Measurements from ENCODE around the gene ADAP1. TPM values are rescaled to one million over a fixed set of nuclear protein-coding genes. Genes with fewer than 3 reads are reported as not detected.
"Not testable (repeated sequence)": the region's sequence is repeated elsewhere in the genome, so short reads cannot be mapped to it uniquely, and the experiment has no call there.

The ADAP1 gene
- total RNA-seq, 2 experiments from 2014 or later, result 14.1 to 16.1 TPM

DNA sequence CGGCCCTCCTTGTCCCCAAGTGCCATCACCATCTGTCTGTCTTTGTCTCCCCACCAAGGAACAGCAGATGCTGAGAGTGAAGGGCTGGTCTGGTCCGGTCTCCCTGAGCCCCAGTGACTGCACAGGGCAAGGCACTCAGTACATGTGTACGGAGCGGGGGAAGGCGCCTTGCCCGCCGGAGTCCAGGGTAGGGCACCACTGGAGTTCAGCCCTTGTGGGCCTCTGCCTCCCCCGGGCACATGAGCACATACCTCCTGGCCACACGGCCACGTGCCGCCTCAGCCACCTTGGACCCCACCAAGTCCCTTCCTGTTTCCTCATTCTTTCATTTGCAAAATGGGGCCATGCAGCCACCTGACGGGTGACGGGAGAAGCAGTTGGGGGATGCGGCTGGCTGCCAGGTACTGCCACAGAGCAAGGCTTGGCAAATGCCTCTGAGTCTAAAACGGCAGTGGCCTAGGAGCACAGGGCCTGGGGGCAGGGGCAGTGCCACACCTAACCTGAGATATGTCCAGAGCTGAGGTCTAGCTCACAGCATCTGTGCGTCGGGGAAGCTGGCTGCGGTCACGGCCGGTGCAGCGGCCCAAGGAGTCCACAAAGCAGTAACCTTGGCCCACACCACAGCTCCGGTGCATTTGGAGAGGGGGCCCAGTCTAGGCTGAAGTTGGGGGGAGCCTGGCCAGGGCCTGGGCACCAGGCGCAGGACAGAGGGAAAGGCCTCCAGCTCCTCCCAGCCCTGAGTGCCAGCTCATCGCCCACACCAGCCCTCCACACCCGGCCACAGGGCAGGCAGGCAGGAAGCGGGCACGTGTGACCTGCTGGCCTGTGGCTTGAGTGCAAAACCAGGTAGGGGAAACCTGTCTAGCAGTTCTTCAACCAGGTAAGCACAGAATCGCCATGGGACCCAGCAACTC is 5.2 kb downstream of the ADAP1 start:
- intact Hi-C loops (cut with micrococcal nuclease), result no loop called here
- Mint-ChIP-seq H3K36me3 (no peaks in the 10 kb centered on the region), H3K9me3 (no peaks in the 10 kb centered on the region), H3K4me3 (no peak overlapping the region), H3K27me3 (peaks cover 2% of the 10 kb centered on the region), H3K4me1 (ENCODE audit: low read depth) (peaks cover 7% of the 10 kb centered on the region), H3K27ac (no peak overlapping the region)
- POLR2A ChIA-PET, result no interaction called here
- CTCF ChIA-PET, result interaction anchor here (1.2 kb wide), 1 partner anchor 39 kb away, joined by 3 read pairs; no protein-coding TSS in a partner anchor
- DNase-seq, result no peak

DNA sequence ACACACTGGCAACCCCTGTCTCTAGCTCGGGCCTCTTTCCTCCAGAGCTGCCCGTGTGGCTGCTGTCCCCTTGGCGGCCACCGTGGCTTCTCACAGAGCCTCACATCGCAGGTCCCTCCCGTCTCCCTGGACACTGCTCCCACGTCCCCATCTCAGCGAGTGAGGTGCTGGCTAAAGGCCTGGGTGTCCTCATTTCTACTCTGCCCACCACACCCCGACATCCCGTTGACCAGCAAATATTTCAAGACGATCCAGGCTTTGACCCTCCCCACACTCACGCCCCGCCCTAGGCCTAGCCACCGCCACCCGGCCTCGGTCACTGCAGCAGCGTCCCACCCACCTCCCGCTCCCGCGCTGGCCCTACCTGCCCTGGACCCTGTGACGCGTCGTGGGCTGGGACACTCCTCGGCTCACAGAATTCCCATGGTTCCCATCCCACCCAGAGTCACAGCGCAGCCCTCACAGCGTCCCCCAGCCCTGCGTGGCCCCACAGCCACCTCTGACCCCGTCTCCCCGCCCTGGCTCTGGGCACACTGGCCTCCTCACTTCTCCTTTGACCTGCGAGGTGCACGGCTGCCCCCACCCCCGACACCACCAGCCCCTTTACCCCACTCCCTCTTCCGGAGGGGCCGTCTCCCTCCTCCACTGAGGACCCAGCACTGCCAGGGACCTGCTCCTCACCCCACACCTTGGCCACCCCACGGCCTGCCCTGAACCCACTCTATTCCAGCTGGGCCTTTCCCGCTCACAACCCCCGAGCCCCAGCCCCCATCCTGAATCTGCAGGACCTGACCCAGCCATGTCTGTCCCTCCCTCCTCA is 6.9 kb downstream of the ADAP1 start:
- POLR2A ChIA-PET, result no interaction called here
- CTCF ChIA-PET, result no interaction called here
- Mint-ChIP-seq H3K27ac (no peak overlapping the region), H3K9me3 (no peaks in the 10 kb centered on the region), H3K4me3 (no peak overlapping the region), H3K4me1 (ENCODE audit: low read depth) (peaks cover 7% of the 10 kb centered on the region), H3K27me3 (peaks cover 2% of the 10 kb centered on the region), H3K36me3 (no peaks in the 10 kb centered on the region)
- DNase-seq, result no peak
- intact Hi-C loops (cut with micrococcal nuclease), result no loop called here

GRCh38 chr7:946256-946996 is 8.1 kb downstream of the ADAP1 start:
- ChIA-PET POLR2A (no interaction called here), CTCF (no interaction called here)
- Mint-ChIP-seq H3K4me3 (no peak overlapping the region), H3K36me3 (no peaks in the 10 kb centered on the region), H3K4me1 (ENCODE audit: low read depth) (peaks cover 12% of the 10 kb centered on the region), H3K27ac (no peak overlapping the region), H3K9me3 (no peaks in the 10 kb centered on the region), H3K27me3 (peaks cover 2% of the 10 kb centered on the region)
- DNase-seq, result no peak
- intact Hi-C loops (cut with micrococcal nuclease), result no loop called here

GRCh38 chr7:945556-946255 is 8.8 kb downstream of the ADAP1 start:
- intact Hi-C loops (cut with micrococcal nuclease), result no loop called here
- peaks cover 4% of the 10 kb centered on the region for H3K9me3 Mint-ChIP-seq
- peaks cover 17% of the 10 kb centered on the region for H3K4me1 Mint-ChIP-seq (ENCODE audit: low read depth)
- ChIA-PET POLR2A (no interaction called here), CTCF (no interaction called here)
- no peak overlapping the region for H3K4me3 Mint-ChIP-seq
- no peak overlapping the region for H3K27ac Mint-ChIP-seq
- no peak for DNase-seq
- H3K36me3 Mint-ChIP-seq, result no peaks in the 10 kb centered on the region
- H3K27me3 Mint-ChIP-seq, result peaks cover 2% of the 10 kb centered on the region

DNA sequence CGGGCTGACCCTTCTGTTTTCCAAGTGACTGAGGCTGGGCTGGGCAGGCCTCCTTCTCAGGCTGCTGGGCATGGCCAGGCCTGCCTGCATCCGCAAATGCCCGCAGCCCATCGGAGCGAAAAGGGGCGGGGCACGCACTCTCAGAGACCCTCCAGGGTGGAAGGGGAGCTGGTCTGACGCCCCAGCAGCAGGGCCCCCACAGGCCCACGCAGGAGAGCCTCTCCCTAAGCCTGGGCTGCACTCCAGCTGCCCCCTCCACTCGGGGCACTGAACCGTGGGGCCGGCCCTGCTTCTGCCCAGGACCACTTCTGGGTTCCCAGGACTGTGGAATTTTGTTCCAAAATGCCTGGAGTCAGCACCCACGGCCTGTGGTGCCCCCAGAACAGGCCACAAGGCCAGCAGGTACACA is 9.3 kb downstream of the ADAP1 start:
- Mint-ChIP-seq H3K27me3 (peaks cover 2% of the 10 kb centered on the region), H3K9me3 (peaks cover 10% of the 10 kb centered on the region), H3K36me3 (peaks cover 4% of the 10 kb centered on the region), H3K27ac (no peak overlapping the region), H3K4me1 (ENCODE audit: low read depth) (peaks cover 19% of the 10 kb centered on the region), H3K4me3 (no peak overlapping the region)
- POLR2A ChIA-PET, result no interaction called here
- intact Hi-C loops (cut with micrococcal nuclease), result no loop called here
- DNase-seq, result no peak
- CTCF ChIA-PET, result no interaction called here

GRCh38 chr7:944744-945143 is 9.7 kb downstream of the ADAP1 start:
- Mint-ChIP-seq H3K36me3 (peaks cover 7% of the 10 kb centered on the region), H3K9me3 (peaks cover 14% of the 10 kb centered on the region), H3K27me3 (peaks cover 2% of the 10 kb centered on the region), H3K27ac (no peak overlapping the region), H3K4me1 (ENCODE audit: low read depth) (peaks cover 23% of the 10 kb centered on the region), H3K4me3 (no peak overlapping the region)
- intact Hi-C loops (cut with micrococcal nuclease), result no loop called here
- CTCF ChIA-PET, result no interaction called here
- no peak for DNase-seq
- POLR2A ChIA-PET, result no interaction called here

- intact Hi-C loops (cut with micrococcal nuclease); H3K27me3 Mint-ChIP-seq; DNase-seq; H3K4me3 Mint-ChIP-seq; CTCF ChIA-PET; H3K27ac Mint-ChIP-seq; POLR2A ChIA-PET; H3K36me3 Mint-ChIP-seq: not testable (repeated sequence)
- H3K4me1 Mint-ChIP-seq (ENCODE audit: low read depth), result peaks cover 26% of the 10 kb centered on the region
- H3K9me3 Mint-ChIP-seq, result peaks cover 14% of the 10 kb centered on the region
Observed at GRCh38 chr7:943793-944192, 10.7 kb downstream of the ADAP1 start.

- DNase-seq, result no peak
- ChIA-PET POLR2A (interaction anchor here (1.0 to 1.5 kb wide), 2 partner anchors 16 to 18 kb away, joined by 3 to 6 read pairs; no protein-coding TSS in a partner anchor), CTCF (interaction anchor here (0.9 to 1.1 kb wide), 2 partner anchors 31 to 52 kb away, joined by 4 read pairs; no protein-coding TSS in a partner anchor)
- Mint-ChIP-seq H3K9me3 (peaks cover 14% of the 10 kb centered on the region), H3K27ac (peak overlapping the region; percentile 46), H3K4me3 (no peak overlapping the region), H3K36me3 (peaks cover 7% of the 10 kb centered on the region), H3K4me1 (ENCODE audit: low read depth) (peaks cover 37% of the 10 kb centered on the region), H3K27me3 (peaks cover 2% of the 10 kb centered on the region)
- intact Hi-C loops (cut with micrococcal nuclease), result loop anchor here (1.0 kb wide), 1 partner anchor 18 kb away; no protein-coding TSS in a partner anchor
Observed at GRCh38 chr7:940599-941408, 13.7 kb downstream of the ADAP1 start.

DNA sequence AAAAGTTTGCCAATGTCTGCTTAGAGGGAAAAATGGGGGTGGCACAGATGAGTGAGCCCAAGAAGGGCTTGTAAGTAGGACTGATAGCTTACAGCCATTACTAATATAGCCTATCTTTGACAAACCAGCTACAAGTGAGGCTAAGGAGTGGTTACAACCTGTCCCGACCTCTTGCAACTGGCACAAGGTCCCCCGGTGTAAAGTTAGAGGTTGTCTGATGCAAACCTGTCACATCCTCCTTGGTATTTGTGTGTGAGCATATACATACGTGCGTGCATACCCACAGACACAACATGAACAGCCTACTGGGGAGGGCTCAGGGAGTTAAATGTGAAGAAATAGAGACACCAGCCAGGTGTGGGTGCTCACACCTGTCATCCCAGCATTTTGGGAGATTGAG is 14.6 kb downstream of the ADAP1 start:
- Mint-ChIP-seq H3K36me3 (peaks cover 7% of the 10 kb centered on the region), H3K27ac (no peak overlapping the region), H3K4me3 (no peak overlapping the region), H3K9me3 (peaks cover 14% of the 10 kb centered on the region), H3K4me1 (ENCODE audit: low read depth) (peaks cover 39% of the 10 kb centered on the region), H3K27me3 (peaks cover 2% of the 10 kb centered on the region)
- DNase-seq, result no peak
- intact Hi-C loops (cut with micrococcal nuclease), result no loop called here
- CTCF ChIA-PET, result interaction anchor here (0.7 to 1.1 kb wide), 3 partner anchors 32 to 599 kb away, joined by 3 to 4 read pairs (median 3); no protein-coding TSS in a partner anchor
- POLR2A ChIA-PET, result interaction anchor here (0.6 kb wide), 1 partner anchor 234 kb away, joined by 3 read pairs; no protein-coding TSS in a partner anchor

DNA sequence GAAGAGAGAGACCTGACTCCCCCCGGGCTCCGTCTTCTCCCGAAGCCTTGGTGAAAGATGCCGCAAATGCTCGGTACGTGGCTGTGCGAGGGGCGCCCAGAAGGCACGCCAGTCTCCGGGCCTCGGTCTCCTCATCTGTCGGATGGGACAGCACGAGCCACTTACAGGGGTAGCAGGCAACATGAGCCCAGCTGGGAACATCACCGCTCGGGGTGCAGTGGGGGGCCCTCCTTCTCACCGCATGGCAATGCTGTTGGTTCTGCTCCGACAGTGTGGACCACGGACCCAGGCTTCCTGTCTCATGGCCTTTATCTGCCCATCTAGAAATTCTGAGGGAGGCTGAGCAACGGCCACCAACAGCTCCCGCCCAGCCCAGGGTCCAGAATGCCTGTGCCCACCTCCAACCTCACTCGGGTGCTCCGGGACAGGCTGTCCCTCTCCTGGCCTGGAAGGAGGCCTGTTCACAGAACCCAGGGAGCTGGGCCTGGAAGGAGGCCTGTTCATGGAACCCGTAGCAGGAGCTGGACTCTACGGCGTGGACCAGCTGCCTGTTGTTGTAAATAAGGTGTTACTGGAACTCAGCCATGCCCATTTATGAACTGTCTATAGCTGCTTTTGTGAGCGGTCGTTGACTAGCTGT is 15.8 kb downstream of the ADAP1 start:
- Mint-ChIP-seq H3K4me1 (ENCODE audit: low read depth) (peaks cover 39% of the 10 kb centered on the region), H3K36me3 (peaks cover 7% of the 10 kb centered on the region), H3K9me3 (peaks cover 14% of the 10 kb centered on the region), H3K27ac (no peak overlapping the region), H3K4me3 (no peak overlapping the region), H3K27me3 (peaks cover 2% of the 10 kb centered on the region)
- no peak for DNase-seq
- CTCF ChIA-PET, result no interaction called here
- intact Hi-C loops (cut with micrococcal nuclease), result no loop called here
- POLR2A ChIA-PET, result interaction anchor here (0.8 to 1.2 kb wide), 2 partner anchors 16 to 35 kb away, joined by 3 read pairs; no protein-coding TSS in a partner anchor

Data from activated CD4-positive, alpha-beta memory T cell treated with anti-CD3 and anti-CD28 coated beads for 36 hours (primary cell).